Esophagus squamous epithelium (tissue), 5 donors: ENCODE measurements around the gene SMIM43. TPM values are rescaled to one million over a fixed set of nuclear protein-coding genes. Genes with fewer than 3 reads are reported as not detected.

Experiments
- DNase-seq: peaks from one replicate; lab custom pipeline; 2025; lab: John Stamatoyannopoulos, UW
- H3K27ac ChIP-seq, 4 donors: fragments of 200-600 bp; sonication (generic); one replicate each; pipeline ENCODE4 v1.5.1; 2016 to 2019; ENCODE audit warnings: mild to moderate bottlenecking in 1 of 4
- H3K27me3 ChIP-seq, 4 donors: fragments of 200-600 bp; sonication (generic); 1 replicate in 3 of 4; 2 replicates in 1 of 4; pipeline versions ENCODE4 v1.5.1 to v1.6.0; 2017 to 2021; ENCODE audit warnings: antibody characterized with exemption in 1 of 4
- H3K36me3 ChIP-seq, 3 donors: fragments of 200-600 bp; sonication (generic); one replicate each; pipeline ENCODE4 v1.5.1; 2016 to 2019
- H3K4me1 ChIP-seq, 3 donors: fragments of 200-600 bp; sonication (generic); one replicate each; pipeline ENCODE4 v1.5.1; 2017 to 2019
- H3K4me3 ChIP-seq, 4 donors: fragments of 200-600 bp; sonication (generic); 1 replicate in 3 of 4; 2 replicates in 1 of 4; pipeline ENCODE4 v1.5.1; 2016 to 2019; ENCODE audit warnings: mild to moderate bottlenecking in 2 of 4, moderate library complexity in 1 of 4
- H3K9me3 ChIP-seq, 3 donors: fragments of 200-600 bp; sonication (generic); one replicate each; pipeline ENCODE4 v1.5.1; 2016 to 2019
- POLR2A ChIP-seq, 4 donors: fragments of 450-650 bp; IDR thresholded peaks; one replicate each; pipeline ENCODE4 v1.6.1; 2017; ENCODE audit warnings: antibody characterized with exemption in 4 of 4, mild to moderate bottlenecking in 4 of 4, moderate library complexity in 3 of 4
- WGBS, 2 donors: methylation state at CpG; one replicate each; pipeline ENCODE4 v1.1.5; 2018; 5-methylcytosine and 5-hydroxymethylcytosine counted together
- intact Hi-C: fragments of 100-400 bp; cut with DNase I; formaldehyde crosslinking; loops from one replicate; pipeline ENCODE4 v1.15.0; 2022
- total RNA-seq, 4 donors: library from RNA; depleted of rRNA; stranded (reverse); fragments of >200 nt; gene quantifications; one replicate each; pipeline ENCODE4 v1.1.0, GENCODE V29; 2016
- TF ChIP-seq, protein P1 (sequence below), 6 experiments: fragments of 450-650 bp in 4 of 6; fragments of 200-600 bp in 2 of 6; sonication (generic) in 2 of 6; IDR thresholded peaks; one replicate each; pipeline ENCODE4 v1.5.1; 2016 to 2019; ENCODE audit warnings: antibody characterized with exemption in 6 of 6, mild to moderate bottlenecking in 4 of 6, moderate library complexity in 4 of 6
- donor health status: DM: yes; HTN: yes; CAD: no.

The SMIM43 gene
- total RNA-seq, 4 donors from 2014 or later, result 0.38 TPM; not detected in 3

DNA sequence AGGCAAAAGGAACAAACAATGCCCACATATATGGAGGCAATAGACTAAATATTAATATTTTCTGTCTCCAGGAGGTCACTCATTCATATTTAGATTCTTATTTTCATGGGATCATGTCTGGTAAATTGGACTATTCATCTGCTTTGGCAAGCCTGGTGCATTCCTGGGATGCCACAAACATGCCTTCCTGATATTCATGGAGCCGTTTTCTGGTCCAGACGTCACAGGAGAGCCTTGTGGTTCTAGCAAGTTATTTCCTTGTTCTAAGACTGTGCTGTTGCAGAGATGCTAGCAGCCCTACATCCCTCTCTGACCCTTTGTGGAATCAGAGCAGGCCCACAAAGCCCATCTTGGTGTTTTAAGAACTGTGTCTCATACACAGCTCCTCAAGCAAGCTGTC, 20.0 kb upstream of the SMIM43 start:
- intact Hi-C loops, result no loop called here
- Histone ChIP-seq H3K4me3 (no peak overlapping the region), H3K36me3 (no peaks in the 10 kb centered on the region), H3K9me3 (peaks cover 0 to 2% (median 0%) of the 10 kb centered on the region in 3 donors), H3K27me3 (peaks cover 0 to 16% (median 0%) of the 10 kb centered on the region in 4 donors), H3K27ac (no peak overlapping the region), H3K4me1 (no peaks in the 10 kb centered on the region)
- no peak for DNase-seq
- TF ChIP-seq POLR2A (IDR thresholded peaks at IDR 0.05), result no peak
- TF ChIP-seq, protein P1, sequence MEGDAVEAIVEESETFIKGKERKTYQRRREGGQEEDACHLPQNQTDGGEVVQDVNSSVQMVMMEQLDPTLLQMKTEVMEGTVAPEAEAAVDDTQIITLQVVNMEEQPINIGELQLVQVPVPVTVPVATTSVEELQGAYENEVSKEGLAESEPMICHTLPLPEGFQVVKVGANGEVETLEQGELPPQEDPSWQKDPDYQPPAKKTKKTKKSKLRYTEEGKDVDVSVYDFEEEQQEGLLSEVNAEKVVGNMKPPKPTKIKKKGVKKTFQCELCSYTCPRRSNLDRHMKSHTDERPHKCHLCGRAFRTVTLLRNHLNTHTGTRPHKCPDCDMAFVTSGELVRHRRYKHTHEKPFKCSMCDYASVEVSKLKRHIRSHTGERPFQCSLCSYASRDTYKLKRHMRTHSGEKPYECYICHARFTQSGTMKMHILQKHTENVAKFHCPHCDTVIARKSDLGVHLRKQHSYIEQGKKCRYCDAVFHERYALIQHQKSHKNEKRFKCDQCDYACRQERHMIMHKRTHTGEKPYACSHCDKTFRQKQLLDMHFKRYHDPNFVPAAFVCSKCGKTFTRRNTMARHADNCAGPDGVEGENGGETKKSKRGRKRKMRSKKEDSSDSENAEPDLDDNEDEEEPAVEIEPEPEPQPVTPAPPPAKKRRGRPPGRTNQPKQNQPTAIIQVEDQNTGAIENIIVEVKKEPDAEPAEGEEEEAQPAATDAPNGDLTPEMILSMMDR (IDR thresholded peaks at IDR 0.05), result no peak
- 31 to 45% methylated on average over 2 of the region's 2 CpGs for WGBS, 2 donors

DNA sequence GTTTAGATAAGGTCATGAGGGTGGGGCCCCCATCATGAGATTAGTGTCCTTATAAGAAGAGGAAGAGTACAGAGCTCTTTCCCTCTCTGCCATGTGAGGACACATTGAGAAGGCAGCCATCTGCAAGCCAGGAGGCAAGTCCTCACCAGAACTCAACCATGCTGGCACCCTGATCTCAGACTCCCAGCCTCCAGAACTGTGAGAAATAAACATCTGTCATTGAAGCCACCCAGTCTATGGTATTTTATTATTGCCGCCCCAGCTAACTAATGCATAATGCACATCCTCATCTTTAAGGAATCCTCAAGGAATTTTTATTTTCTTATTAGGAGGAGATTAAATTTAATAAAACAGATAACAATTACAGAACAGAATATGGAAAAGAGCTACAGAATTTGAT, 19.4 kb upstream of the SMIM43 start:
- Histone ChIP-seq H3K9me3 (peaks cover 0 to 2% (median 0%) of the 10 kb centered on the region in 3 donors), H3K36me3 (no peaks in the 10 kb centered on the region), H3K27me3 (peaks cover 0 to 20% (median 0%) of the 10 kb centered on the region in 4 donors), H3K27ac (no peak overlapping the region), H3K4me1 (no peaks in the 10 kb centered on the region), H3K4me3 (no peak overlapping the region)
- no peak for DNase-seq
- TF ChIP-seq POLR2A (IDR thresholded peaks at IDR 0.05), result no peak
- TF ChIP-seq, protein P1 (IDR thresholded peaks at IDR 0.05), result no peak
- intact Hi-C loops, result no loop called here
- 40 to 73% methylated on average over 1 of the region's 1 CpG for WGBS, 2 donors

DNA sequence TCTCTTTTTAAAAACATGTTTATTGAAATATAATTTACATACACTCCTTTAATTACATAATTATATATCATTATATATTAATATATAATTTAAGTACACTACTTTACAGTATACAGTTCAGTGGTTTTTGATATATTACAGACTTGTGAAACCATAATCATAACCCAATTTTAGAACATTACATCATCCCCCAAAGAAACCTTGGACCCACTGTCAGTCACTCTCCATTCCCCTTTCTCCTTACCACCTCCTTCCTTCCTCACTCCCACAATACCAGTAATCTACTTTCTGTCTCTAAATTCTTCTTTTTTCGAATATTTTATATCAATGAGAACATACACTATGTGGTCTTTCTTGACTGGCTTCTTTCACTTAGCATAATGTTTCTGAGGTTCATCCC, 18.2 kb upstream of the SMIM43 start:
- H3K27ac ChIP-seq, result no peak overlapping the region
- no peak overlapping the region for H3K4me3 ChIP-seq
- peaks cover 0 to 22% (median 0%) of the 10 kb centered on the region in 4 donors for H3K27me3 ChIP-seq
- H3K36me3 ChIP-seq, result no peaks in the 10 kb centered on the region
- 71 to 73% methylated on average over 1 of the region's 1 CpG for WGBS, 2 donors
- intact Hi-C loops, result no loop called here
- TF ChIP-seq POLR2A (IDR thresholded peaks at IDR 0.05), result no peak
- TF ChIP-seq, protein P1 (IDR thresholded peaks at IDR 0.05), result no peak
- peaks cover 0 to 2% (median 0%) of the 10 kb centered on the region in 3 donors for H3K9me3 ChIP-seq
- no peaks in the 10 kb centered on the region for H3K4me1 ChIP-seq
- no peak for DNase-seq

DNA sequence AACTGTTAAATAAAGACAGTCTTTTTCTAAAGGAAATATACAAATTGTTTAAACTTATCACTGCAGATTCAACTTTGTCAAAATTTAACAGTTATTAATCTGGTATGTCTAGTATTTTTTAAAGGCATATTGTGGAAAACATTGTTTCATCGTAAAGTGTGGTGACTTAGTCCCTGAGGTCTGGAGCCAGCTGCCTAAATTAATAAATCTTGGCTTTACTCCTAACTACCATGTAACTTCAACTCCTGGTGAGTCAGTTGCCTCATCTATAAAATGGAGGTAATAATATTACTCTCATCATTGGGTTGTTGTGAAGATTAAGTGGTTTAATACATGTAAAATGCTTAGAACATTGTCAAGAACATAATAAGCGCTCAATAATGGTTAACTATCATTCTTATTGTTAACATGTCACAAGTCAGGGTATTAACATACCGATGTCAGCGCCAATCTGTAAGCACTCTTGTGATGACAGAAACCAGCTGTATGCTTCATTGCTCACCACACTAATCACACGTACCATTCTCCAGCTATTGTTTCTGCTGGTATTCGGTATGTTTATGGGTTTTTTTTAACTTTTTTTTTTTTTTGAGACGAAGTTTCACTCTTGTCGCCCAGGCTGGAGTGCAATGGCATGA, 14.1 kb upstream of the SMIM43 start:
- Histone ChIP-seq H3K27ac (no peak overlapping the region), H3K36me3 (no peaks in the 10 kb centered on the region), H3K9me3 (no peaks in the 10 kb centered on the region), H3K27me3 (peaks cover 0 to 15% (median 0%) of the 10 kb centered on the region in 4 donors), H3K4me3 (no peak overlapping the region), H3K4me1 (no peaks in the 10 kb centered on the region)
- DNase-seq, result no peak
- no peak for TF ChIP-seq POLR2A (IDR thresholded peaks at IDR 0.05)
- TF ChIP-seq, protein P1 (IDR thresholded peaks at IDR 0.05), result no peak
- 64 to 67% methylated on average over 8 of the region's 8 CpGs for WGBS, 2 donors
- intact Hi-C loops, result no loop called here

DNA sequence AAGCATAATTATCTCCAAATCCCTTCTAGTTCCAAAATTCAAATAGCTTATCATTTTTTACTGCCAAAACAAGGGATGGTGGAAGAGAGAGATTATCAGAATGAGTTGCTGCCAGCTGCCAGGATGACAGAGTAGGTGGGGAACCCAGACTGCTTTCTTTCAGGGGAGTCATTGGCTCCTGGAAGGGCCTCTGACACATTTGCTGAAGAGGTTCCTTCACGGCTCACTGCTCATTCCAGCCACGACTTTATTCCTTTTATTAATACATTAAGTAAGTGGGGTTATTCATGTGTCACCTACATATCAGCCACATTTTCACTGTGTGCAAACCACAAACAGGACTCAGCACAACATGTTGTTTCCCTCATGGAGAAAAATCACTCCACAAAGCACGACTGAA, 12.7 kb upstream of the SMIM43 start:
- TF ChIP-seq POLR2A (IDR thresholded peaks at IDR 0.05), result no peak
- TF ChIP-seq, protein P1 (IDR thresholded peaks at IDR 0.05), result no peak
- DNase-seq, result no peak
- Histone ChIP-seq H3K9me3 (no peaks in the 10 kb centered on the region), H3K4me3 (no peak overlapping the region), H3K27me3 (peaks cover 0 to 20% (median 0%) of the 10 kb centered on the region in 4 donors), H3K4me1 (no peaks in the 10 kb centered on the region), H3K27ac (no peak overlapping the region), H3K36me3 (no peaks in the 10 kb centered on the region)
- 12 to 16% methylated on average over 3 of the region's 3 CpGs for WGBS, 2 donors
- intact Hi-C loops, result no loop called here
